Neural cell (in vitro differentiated cells): ENCODE data around the gene C1QTNF8.

Experiments
- CTCF ChIP-seq: fragments of 450-650 bp; IDR thresholded peaks from 2 replicates; pipeline ENCODE4 v1.5.1; 2014; ENCODE audit warnings: antibody characterized with exemption, mild to moderate bottlenecking, moderate library complexity; ENCODE audit not compliant: poor library complexity, severe bottlenecking
- EP300 ChIP-seq: fragments of 450-650 bp; conservative IDR thresholded peaks from 2 replicates; pipeline ENCODE4 v1.6.1; 2014; ENCODE audit warnings: antibody characterized with exemption, mild to moderate bottlenecking, moderate library complexity; ENCODE audit not compliant: poor library complexity, severe bottlenecking
- EZH2 ChIP-seq: fragments of 200-600, 300-800 bp; shearing (Covaris generic), sonication (generic); IDR thresholded peaks from 2 replicates; pipeline ENCODE4 v1.6.1; 2014; ENCODE audit warnings: antibody characterized with exemption, low read length, borderline replicate concordance, mild to moderate bottlenecking; ENCODE audit not compliant: insufficient read depth, poor library complexity, severe bottlenecking
- MXI1 ChIP-seq: fragments of 450-650 bp; conservative IDR thresholded peaks from 2 replicates; pipeline ENCODE4 v1.6.1; 2014; ENCODE audit warnings: antibody characterized with exemption, mild to moderate bottlenecking; ENCODE audit not compliant: poor library complexity, severe bottlenecking
- POLR2AphosphoS5 ChIP-seq: IDR thresholded peaks from 2 replicates; pipeline ENCODE4 v1.6.1; 2012
- RAD21 ChIP-seq: fragments of 450-650 bp; conservative IDR thresholded peaks from 2 replicates; pipeline ENCODE4 v1.6.1; 2014; ENCODE audit warnings: antibody characterized with exemption, mild to moderate bottlenecking, moderate library complexity
- REST ChIP-seq: IDR thresholded peaks from 2 replicates; pipeline ENCODE4 v1.6.1; 2012; ENCODE audit warnings: borderline replicate concordance

- TF ChIP-seq CTCF (no peak), RAD21 (no peak), POLR2AphosphoS5 (no peak), EZH2 (no peak), MXI1 (no peak), REST (no peak), EP300 (no peak)
These were observed at the start of gene C1QTNF8 for GRCh38 chr16:1096169-1097082.
